AG04450 (cell line): Measurements from ENCODE around the gene MOCOS. TPM values are rescaled to one million over a fixed set of nuclear protein-coding genes. Genes with fewer than 3 reads are reported as not detected.

Experiments used
- CTCF ChIA-PET: fragments of 300-600, 350-600 bp; formaldehyde crosslinking; extraction: SDS; loops from one replicate; lab custom pipeline; 2022; ENCODE audit warnings: antibody characterized with exemption, inconsistent platforms; lab: Charles Lee
- POLR2A ChIA-PET: fragments of 350-600 bp; formaldehyde crosslinking; extraction: SDS; loops from one replicate; lab custom pipeline; 2021; ENCODE audit warnings: antibody characterized with exemption, inconsistent platforms; lab: Yijun Ruan, JAX
- DNase-seq: peaks from one replicate; pipeline ENCODE4 v3.0.0-alpha.2; 2011; ENCODE audit warnings: low read depth, low spot score
- H3K27ac ChIP-seq: one replicate; pipeline ENCODE4 v1.5.1; 2012; ENCODE audit warnings: low read depth, low read length, control low read depth
- H3K27me3 ChIP-seq: one replicate; pipeline ENCODE4 v1.6.0; 2012; ENCODE audit warnings: low read length; ENCODE audit not compliant: control insufficient read depth, insufficient read depth
- H3K4me3 ChIP-seq: 2 replicates; pipeline ENCODE4 v1.5.1; 2011; ENCODE audit warnings: mild to moderate bottlenecking, low read depth, low read length, control low read depth
- H3K9me3 ChIP-seq: 2 replicates; pipeline ENCODE4 v1.5.1; 2012; ENCODE audit warnings: low read length; ENCODE audit not compliant: control insufficient read depth, insufficient read depth
- polyA plus RNA-seq: library from polyadenylated mRNA; depleted of rRNA; stranded (reverse); fragments of >200 nt; gene quantifications from 2 replicates; pipeline ENCODE4 v1.2.3, GENCODE V29; 2011
- TF ChIP-seq, protein P1 (sequence below): IDR thresholded peaks from 2 replicates; pipeline ENCODE4 v1.5.1; 2011; ENCODE audit warnings: low read depth, low read length, control low read depth, inconsistent platforms

Gene MOCOS
- polyA plus RNA-seq, 1 experiment: 5.1 TPM

GRCh38 chr18:36181898-36182506, 5.3 kb upstream of the MOCOS start:
- ChIA-PET POLR2A (no interaction called here), CTCF (no interaction called here)
- DNase-seq: no peak
- peaks cover 3% of the 10 kb centered on the region for H3K27me3 ChIP-seq
- H3K4me3 ChIP-seq: no peak overlapping the region
- no peaks in the 10 kb centered on the region; the same call in 1 of the 2 replicates for H3K9me3 ChIP-seq
- TF ChIP-seq, protein P1, sequence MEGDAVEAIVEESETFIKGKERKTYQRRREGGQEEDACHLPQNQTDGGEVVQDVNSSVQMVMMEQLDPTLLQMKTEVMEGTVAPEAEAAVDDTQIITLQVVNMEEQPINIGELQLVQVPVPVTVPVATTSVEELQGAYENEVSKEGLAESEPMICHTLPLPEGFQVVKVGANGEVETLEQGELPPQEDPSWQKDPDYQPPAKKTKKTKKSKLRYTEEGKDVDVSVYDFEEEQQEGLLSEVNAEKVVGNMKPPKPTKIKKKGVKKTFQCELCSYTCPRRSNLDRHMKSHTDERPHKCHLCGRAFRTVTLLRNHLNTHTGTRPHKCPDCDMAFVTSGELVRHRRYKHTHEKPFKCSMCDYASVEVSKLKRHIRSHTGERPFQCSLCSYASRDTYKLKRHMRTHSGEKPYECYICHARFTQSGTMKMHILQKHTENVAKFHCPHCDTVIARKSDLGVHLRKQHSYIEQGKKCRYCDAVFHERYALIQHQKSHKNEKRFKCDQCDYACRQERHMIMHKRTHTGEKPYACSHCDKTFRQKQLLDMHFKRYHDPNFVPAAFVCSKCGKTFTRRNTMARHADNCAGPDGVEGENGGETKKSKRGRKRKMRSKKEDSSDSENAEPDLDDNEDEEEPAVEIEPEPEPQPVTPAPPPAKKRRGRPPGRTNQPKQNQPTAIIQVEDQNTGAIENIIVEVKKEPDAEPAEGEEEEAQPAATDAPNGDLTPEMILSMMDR: no peak
- peak overlapping the region; percentile 2 for H3K27ac ChIP-seq

DNA sequence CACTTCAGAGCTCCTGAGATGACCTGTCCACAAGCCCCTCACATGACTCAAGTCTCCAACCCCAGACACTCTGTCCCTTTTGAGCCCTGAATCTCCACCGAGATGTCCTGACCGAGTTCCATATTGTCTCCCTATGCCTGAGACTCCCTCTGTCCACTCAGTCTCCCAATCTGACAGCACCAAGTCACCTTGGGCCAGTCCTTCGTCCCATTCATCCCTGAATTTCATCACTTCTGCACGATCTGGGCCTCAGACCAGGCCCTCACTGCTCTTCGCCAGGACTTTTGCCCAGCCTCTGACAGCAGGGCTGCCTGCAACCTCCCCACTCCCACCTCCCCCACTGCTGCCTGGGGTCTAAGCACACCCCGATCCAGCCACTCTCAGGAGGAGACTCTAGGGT, 4.3 kb upstream of the MOCOS start:
- ChIA-PET POLR2A (no interaction called here), CTCF (no interaction called here)
- Histone ChIP-seq H3K27ac (no peak overlapping the region), H3K27me3 (peaks cover 3% of the 10 kb centered on the region), H3K9me3 (no peaks in the 10 kb centered on the region; the same call in 1 of the 2 replicates), H3K4me3 (no peak overlapping the region)
- no peak for DNase-seq
- TF ChIP-seq, protein P1: no peak

DNA sequence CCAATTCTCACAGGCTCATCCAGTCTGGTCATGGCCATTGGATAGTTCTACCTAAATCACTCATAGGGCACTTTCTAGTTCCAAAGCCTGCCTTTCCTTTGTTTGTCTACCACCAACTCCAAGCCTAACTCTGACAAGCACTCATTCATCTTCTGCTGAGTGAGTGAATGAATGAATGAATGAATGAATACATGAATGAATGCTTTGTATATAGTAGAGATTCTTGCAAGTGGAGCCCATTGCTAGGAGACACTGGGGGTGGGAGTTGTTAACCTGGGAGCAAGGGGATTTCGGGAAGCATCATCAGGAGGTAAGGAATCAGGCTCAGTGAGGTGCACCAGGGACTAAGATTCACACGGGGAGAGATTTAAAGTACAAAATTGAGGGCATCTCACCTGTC, 3.3 kb upstream of the MOCOS start:
- ChIA-PET POLR2A (no interaction called here), CTCF (no interaction called here)
- Histone ChIP-seq H3K27me3 (peaks cover 3% of the 10 kb centered on the region), H3K27ac (no peak overlapping the region), H3K4me3 (no peak overlapping the region), H3K9me3 (no peaks in the 10 kb centered on the region; the same call in 1 of the 2 replicates)
- DNase-seq: no peak
- TF ChIP-seq, protein P1: no peak

- TF ChIP-seq, protein P1: no peak
- ChIA-PET POLR2A (no interaction called here), CTCF (interaction anchor here (0.6 to 1.0 kb wide), 2 partner anchors 91 to 99 kb away, joined by 3 to 8 read pairs; no protein-coding TSS in a partner anchor)
- Histone ChIP-seq H3K4me3 (no peak overlapping the region), H3K27ac (no peak overlapping the region), H3K9me3 (no peaks in the 10 kb centered on the region; the same call in 1 of the 2 replicates), H3K27me3 (peaks cover 3% of the 10 kb centered on the region)
- no peak for DNase-seq
Measured at GRCh38 chr18:36185157-36185556, 2.1 kb upstream of the MOCOS start.

DNA sequence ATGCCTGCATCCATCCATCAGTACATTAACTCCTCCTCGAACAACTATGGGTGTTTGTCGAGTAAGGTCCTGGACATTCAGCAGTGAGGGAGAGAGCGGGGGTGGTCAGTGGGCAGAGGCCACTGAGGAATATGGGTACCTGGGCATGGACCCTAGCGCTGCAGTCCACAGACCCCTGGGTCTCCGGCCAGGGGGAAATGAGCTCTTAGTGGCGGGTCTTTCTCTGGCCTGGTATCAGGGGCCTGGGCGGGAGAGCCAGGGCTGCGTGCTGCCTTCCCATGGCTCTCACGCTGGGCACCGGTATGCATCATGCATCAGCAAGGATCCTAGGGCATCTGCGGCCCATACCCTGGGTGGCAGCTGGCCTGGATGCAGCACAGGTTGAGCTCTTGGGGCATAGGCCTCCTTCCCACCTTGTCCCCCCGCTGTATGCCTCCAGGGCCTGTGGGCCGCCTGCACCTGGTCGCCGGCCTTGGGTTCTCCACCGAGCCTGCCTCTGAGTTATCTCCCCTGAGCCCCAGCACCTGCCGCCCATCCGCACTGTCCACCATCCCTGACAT, 1.3 kb upstream of the MOCOS start:
- POLR2A ChIA-PET: no interaction called here
- TF ChIP-seq, protein P1: no peak
- Histone ChIP-seq H3K27me3 (peaks cover 3% of the 10 kb centered on the region), H3K4me3 (peak overlapping the region; percentile 82), H3K9me3 (no peaks in the 10 kb centered on the region; the same call in 1 of the 2 replicates), H3K27ac (no peak overlapping the region)
- CTCF ChIA-PET: interaction anchor here (0.5 to 1.0 kb wide), 3 partner anchors 26 to 99 kb away, joined by 3 to 8 read pairs (median 3); no protein-coding TSS in a partner anchor
- no peak for DNase-seq
